Esophagus muscularis mucosa (tissue), 4 donors: Measurements from ENCODE around the gene VPS9D1.

ENCODE experiments used
- EP300 ChIP-seq: sonication (generic); formaldehyde crosslinking; IDR thresholded peaks from one replicate; pipeline ENCODE4 v1.6.1; 2017; ENCODE audit warnings: antibody characterized with exemption
- POLR2AphosphoS5 ChIP-seq, 2 donors: sonication (generic); formaldehyde crosslinking; IDR thresholded peaks; one replicate each; pipeline ENCODE4 v1.6.1; 2017; ENCODE audit warnings: antibody characterized with exemption in 2 of 2
- TF ChIP-seq, protein P1 (sequence below), 3 experiments: fragments of 200-600 bp in 2 of 3; fragments of 450-650 bp in 1 of 3; sonication (generic) in 2 of 3; IDR thresholded peaks; one replicate each; pipeline ENCODE4 v1.5.1; 2017 to 2019; ENCODE audit warnings: antibody characterized with exemption in 3 of 3, mild to moderate bottlenecking in 2 of 3, moderate library complexity in 1 of 3

DNA sequence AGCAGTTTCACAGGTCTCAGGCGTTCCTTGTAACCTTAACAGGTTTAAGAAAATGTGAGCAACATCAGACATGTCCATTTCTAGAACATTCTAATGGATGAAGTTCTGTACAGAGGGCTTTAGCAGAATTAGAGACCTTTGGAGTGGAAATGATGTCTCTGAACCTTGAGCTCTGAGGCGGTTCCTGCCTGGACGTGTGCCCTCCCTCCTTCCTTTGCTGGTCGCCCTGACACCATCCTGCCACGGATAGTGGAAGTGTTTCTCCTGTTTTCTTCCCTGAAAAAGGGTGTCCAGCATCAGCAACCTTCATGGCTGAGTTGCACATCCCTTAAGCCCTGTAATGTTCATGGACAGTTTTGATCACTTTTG lies 51.9 kb downstream of the VPS9D1 start:
- TF ChIP-seq, protein P1, sequence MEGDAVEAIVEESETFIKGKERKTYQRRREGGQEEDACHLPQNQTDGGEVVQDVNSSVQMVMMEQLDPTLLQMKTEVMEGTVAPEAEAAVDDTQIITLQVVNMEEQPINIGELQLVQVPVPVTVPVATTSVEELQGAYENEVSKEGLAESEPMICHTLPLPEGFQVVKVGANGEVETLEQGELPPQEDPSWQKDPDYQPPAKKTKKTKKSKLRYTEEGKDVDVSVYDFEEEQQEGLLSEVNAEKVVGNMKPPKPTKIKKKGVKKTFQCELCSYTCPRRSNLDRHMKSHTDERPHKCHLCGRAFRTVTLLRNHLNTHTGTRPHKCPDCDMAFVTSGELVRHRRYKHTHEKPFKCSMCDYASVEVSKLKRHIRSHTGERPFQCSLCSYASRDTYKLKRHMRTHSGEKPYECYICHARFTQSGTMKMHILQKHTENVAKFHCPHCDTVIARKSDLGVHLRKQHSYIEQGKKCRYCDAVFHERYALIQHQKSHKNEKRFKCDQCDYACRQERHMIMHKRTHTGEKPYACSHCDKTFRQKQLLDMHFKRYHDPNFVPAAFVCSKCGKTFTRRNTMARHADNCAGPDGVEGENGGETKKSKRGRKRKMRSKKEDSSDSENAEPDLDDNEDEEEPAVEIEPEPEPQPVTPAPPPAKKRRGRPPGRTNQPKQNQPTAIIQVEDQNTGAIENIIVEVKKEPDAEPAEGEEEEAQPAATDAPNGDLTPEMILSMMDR (IDR thresholded peaks at IDR 0.05) = no peak
- TF ChIP-seq EP300 = no peak
- no peak for TF ChIP-seq POLR2AphosphoS5 (IDR thresholded peaks at IDR 0.05)
